22Rv1 (cell line): ENCODE data around the gene ZFYVE28.

ENCODE experiments used
- H3K27ac ChIP-seq: fragments of 450-650 bp; 2 replicates; pipeline ENCODE4 v1.5.1; 2017
- CTCF ChIP-seq: fragments of 450-650 bp; IDR thresholded peaks from 2 replicates; pipeline ENCODE4 v1.5.1; 2017; ENCODE audit warnings: mild to moderate bottlenecking
- ZFX ChIP-seq: fragments of 450-650 bp; IDR thresholded peaks from 2 replicates; pipeline ENCODE4 v1.6.1; 2017; ENCODE audit warnings: antibody characterized with exemption, borderline replicate concordance

ZFYVE28 gene

GRCh38 chr4:2259036-2259540 lies 159.4 kb downstream of the ZFYVE28 start:
- TF ChIP-seq CTCF = no peak
- TF ChIP-seq ZFX = no peak
- no peak overlapping the region for H3K27ac ChIP-seq

GRCh38 chr4:2258091-2259035 lies 160.1 kb downstream of the ZFYVE28 start:
- TF ChIP-seq ZFX (no peak), CTCF (no peak)

GRCh38 chr4:2257361-2258081 lies 160.9 kb downstream of the ZFYVE28 start:
- no peak for TF ChIP-seq CTCF
- H3K27ac ChIP-seq = no peak overlapping the region

More at GRCh38 chr4:2258091-2259035, 160.1 kb downstream of the ZFYVE28 start:
- H3K27ac ChIP-seq = no peak overlapping the region

- no peak for TF ChIP-seq CTCF
- TF ChIP-seq ZFX = no peak
These were observed 161.7 kb downstream of the ZFYVE28 start for GRCh38 chr4:2256781-2257191.

GRCh38 chr4:2256156-2256731 lies 162.2 kb downstream of the ZFYVE28 start:
- H3K27ac ChIP-seq = no peak overlapping the region
- TF ChIP-seq CTCF = no peak
- TF ChIP-seq ZFX = no peak

More at GRCh38 chr4:2256781-2257191, 161.7 kb downstream of the ZFYVE28 start:
- no peak overlapping the region for H3K27ac ChIP-seq

- no peak for TF ChIP-seq ZFX
- TF ChIP-seq CTCF = no peak
- no peak overlapping the region for H3K27ac ChIP-seq
These were observed 162.8 kb downstream of the ZFYVE28 start for GRCh38 chr4:2255501-2256155.
